PC-3 (cell line): ENCODE data around the gene PRPF39. TPM values are rescaled to one million over a fixed set of nuclear protein-coding genes. Genes with fewer than 3 reads are reported as not detected.

Experiments used
- ATAC-seq: fragments of 200-7000 bp; cut with Tn5 transposase; 2 replicates; pipeline ENCODE4 v1.9.1; 2020; ENCODE audit warnings: mild to moderate bottlenecking, moderate library complexity
- BruUV-seq: library from RNA; stranded (reverse); fragments of 400-500 nt; replicated peaks from 2 replicates; lab custom pipeline; 2021; lab: Mats Ljungman, UMichigan
- CTCF ChIA-PET: fragments of 300-600 bp; sonication (Branson Sonifier 250); formaldehyde crosslinking; loops from one replicate; lab custom pipeline; 2022; ENCODE audit warnings: antibody characterized with exemption; lab: Charles Lee
- POLR2A ChIA-PET: fragments of 300-600 bp; sonication (Branson Sonifier 250); formaldehyde crosslinking; loops from one replicate; lab custom pipeline; 2022; ENCODE audit warnings: antibody characterized with exemption; ENCODE audit not compliant: unreplicated experiment; lab: Charles Lee
- DNase-seq: peaks from one replicate; pipeline ENCODE4 v3.0.0-alpha.2; 2015
- H2AFZ ChIP-seq: fragments of 300-600 bp; sonication (generic); 2 replicates; pipeline ENCODE4 v1.6.0; 2016; ENCODE audit warnings: antibody characterized with exemption, low read length
- H3F3A ChIP-seq: fragments of 300-600 bp; sonication (generic); one replicate; pipeline ENCODE4 v1.6.0; 2017; ENCODE audit warnings: antibody characterized with exemption, low read length, control low read depth, mild to moderate bottlenecking; ENCODE audit not compliant: unreplicated experiment
- H3K27ac ChIP-seq: fragments of 300-600 bp; sonication (generic); 2 replicates; pipeline ENCODE4 v1.5.1; 2016; ENCODE audit warnings: mild to moderate bottlenecking, low read length
- H3K27me3 ChIP-seq: fragments of 300-600 bp; sonication (generic); 2 replicates; pipeline ENCODE4 v1.6.1; 2016; ENCODE audit warnings: low read length, mixed read lengths
- H3K36me3 ChIP-seq: fragments of 300-600 bp; sonication (generic); 2 replicates; pipeline ENCODE4 v1.6.1; 2016; ENCODE audit warnings: low read depth, mixed run types, low read length, mixed read lengths
- H3K4me1 ChIP-seq: fragments of 300-600 bp; sonication (generic); 2 replicates; pipeline ENCODE4 v1.5.1; 2016; ENCODE audit warnings: low read length; ENCODE audit not compliant: insufficient read depth
- H3K4me2 ChIP-seq: fragments of 300-600 bp; sonication (generic); 2 replicates; pipeline ENCODE4 v1.6.0; 2016; ENCODE audit warnings: low read length
- H3K4me3 ChIP-seq: fragments of 300-600 bp; sonication (generic); 2 replicates; pipeline ENCODE4 v1.5.1; 2016; ENCODE audit warnings: mild to moderate bottlenecking, low read length, mixed read lengths
- H3K79me2 ChIP-seq: fragments of 300-600 bp; sonication (generic); 2 replicates; pipeline ENCODE4 v1.6.1; 2017; ENCODE audit warnings: low read length, mixed read lengths
- H3K9ac ChIP-seq: fragments of 300-600 bp; sonication (generic); 2 replicates; pipeline ENCODE4 v1.6.0; 2016; ENCODE audit warnings: mild to moderate bottlenecking, low read length
- H3K9me2 ChIP-seq: fragments of 300-600 bp; sonication (generic); replicated peaks from 2 replicates; pipeline ENCODE4 v1.6.1; 2016; ENCODE audit warnings: mixed run types, low read length, mixed read lengths
- H3K9me3 ChIP-seq: fragments of 300-600 bp; sonication (generic); 2 replicates; pipeline ENCODE4 v1.6.1; 2016; ENCODE audit warnings: low read length, mixed read lengths
- H4K20me1 ChIP-seq: fragments of 300-600 bp; sonication (generic); 2 replicates; pipeline ENCODE4 v1.6.1; 2016; ENCODE audit warnings: low read length, mixed read lengths
- EZH2 ChIP-seq: fragments of 300-600 bp; sonication (generic); IDR thresholded peaks from one replicate; pipeline ENCODE4 v1.6.1; 2017; ENCODE audit warnings: antibody characterized with exemption, mild to moderate bottlenecking, low read length; ENCODE audit not compliant: unreplicated experiment
- EZH2phosphoT487 ChIP-seq: fragments of 300-600 bp; sonication (generic); IDR thresholded peaks from 2 replicates; pipeline ENCODE4 v1.6.1; 2018; ENCODE audit warnings: mild to moderate bottlenecking, antibody characterized with exemption, low read length, borderline replicate concordance
- intact Hi-C: fragments of 100-400 bp; cut with micrococcal nuclease; formaldehyde crosslinking; loops from 2 replicates; pipeline ENCODE4 v1.9.0; 2023
- total RNA-seq: library from RNA; depleted of rRNA; stranded (reverse); fragments of >200 nt; gene quantifications from 2 replicates; pipeline ENCODE4 v1.2.3, GENCODE V29; 2014
- TF ChIP-seq, protein P1 (sequence below): fragments of 300-600 bp; sonication (generic); conservative IDR thresholded peaks from 2 replicates; pipeline ENCODE4 v1.5.1; 2017; ENCODE audit warnings: antibody characterized with exemption, low read depth, mild to moderate bottlenecking, low read length

The PRPF39 gene
- total RNA-seq, 1 experiment from 2014 or later: 19.2 TPM

DNA sequence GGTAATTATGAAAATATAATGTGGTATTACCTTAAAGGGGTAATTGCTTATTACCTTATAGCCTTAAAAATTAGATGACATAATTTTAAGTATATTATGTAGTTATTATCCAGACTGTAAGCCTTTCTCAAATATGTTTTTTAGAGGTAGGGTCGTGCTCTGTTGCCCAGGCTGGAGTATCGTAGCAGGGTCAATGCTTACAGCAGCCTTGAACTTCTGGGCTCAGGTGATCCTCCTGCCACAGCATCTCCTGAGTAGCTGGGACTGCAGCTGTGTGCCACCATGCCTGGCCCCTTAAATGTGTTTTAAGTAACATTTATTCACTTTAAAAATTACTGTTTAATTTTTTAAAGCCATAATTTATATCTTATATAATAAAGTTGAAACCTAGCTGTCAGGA, 10.4 kb downstream of the PRPF39 start:
- DNase-seq: no peak
- no peak overlapping the region for H3K4me3 ChIP-seq
- no TSS peak for BruUV-seq
- no peak overlapping the region for H3K9ac ChIP-seq
- no peak for ATAC-seq
- intact Hi-C loops: no loop called here
- peaks cover 39% of the 10 kb centered on the region for H3K4me1 ChIP-seq
- no peak overlapping the region for H2AFZ ChIP-seq
- peaks cover 38% of the 10 kb centered on the region for H3K36me3 ChIP-seq
- TF ChIP-seq EZH2phosphoT487: no peak
- TF ChIP-seq, protein P1, sequence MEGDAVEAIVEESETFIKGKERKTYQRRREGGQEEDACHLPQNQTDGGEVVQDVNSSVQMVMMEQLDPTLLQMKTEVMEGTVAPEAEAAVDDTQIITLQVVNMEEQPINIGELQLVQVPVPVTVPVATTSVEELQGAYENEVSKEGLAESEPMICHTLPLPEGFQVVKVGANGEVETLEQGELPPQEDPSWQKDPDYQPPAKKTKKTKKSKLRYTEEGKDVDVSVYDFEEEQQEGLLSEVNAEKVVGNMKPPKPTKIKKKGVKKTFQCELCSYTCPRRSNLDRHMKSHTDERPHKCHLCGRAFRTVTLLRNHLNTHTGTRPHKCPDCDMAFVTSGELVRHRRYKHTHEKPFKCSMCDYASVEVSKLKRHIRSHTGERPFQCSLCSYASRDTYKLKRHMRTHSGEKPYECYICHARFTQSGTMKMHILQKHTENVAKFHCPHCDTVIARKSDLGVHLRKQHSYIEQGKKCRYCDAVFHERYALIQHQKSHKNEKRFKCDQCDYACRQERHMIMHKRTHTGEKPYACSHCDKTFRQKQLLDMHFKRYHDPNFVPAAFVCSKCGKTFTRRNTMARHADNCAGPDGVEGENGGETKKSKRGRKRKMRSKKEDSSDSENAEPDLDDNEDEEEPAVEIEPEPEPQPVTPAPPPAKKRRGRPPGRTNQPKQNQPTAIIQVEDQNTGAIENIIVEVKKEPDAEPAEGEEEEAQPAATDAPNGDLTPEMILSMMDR: no peak
- peaks cover 24% of the 10 kb centered on the region for H4K20me1 ChIP-seq
- no peak overlapping the region for H3K27ac ChIP-seq
- CTCF ChIA-PET: no interaction called here
- peaks cover 75% of the 10 kb centered on the region for H3K79me2 ChIP-seq
- H3K9me3 ChIP-seq: no peaks in the 10 kb centered on the region
- H3K4me2 ChIP-seq: no peak overlapping the region
- POLR2A ChIA-PET: no interaction called here
- H3K27me3 ChIP-seq: no peaks in the 10 kb centered on the region
- H3F3A ChIP-seq: peaks cover 3% of the 10 kb centered on the region
- H3K9me2 ChIP-seq: no peaks in the 10 kb centered on the region

DNA sequence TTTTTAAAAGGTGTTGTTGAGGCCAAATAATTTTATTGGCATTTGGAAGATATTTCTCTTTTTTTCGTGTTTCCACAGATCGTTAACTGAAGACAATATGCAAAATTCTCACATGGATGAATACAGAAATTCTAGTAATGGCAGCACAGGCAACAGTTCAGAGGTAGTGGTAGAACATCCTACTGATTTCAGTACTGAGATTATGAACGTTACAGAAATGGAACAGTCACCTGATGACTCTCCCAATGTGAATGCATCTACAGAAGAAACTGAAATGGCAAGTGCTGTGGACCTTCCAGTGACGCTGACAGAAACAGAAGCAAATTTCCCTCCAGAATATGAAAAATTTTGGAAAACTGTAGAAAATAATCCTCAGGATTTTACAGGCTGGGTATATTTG, 11.2 kb downstream of the PRPF39 start:
- CTCF ChIA-PET: no interaction called here
- Histone ChIP-seq H3K9me2 (no peaks in the 10 kb centered on the region), H3K27ac (no peak overlapping the region), H3K79me2 (peaks cover 67% of the 10 kb centered on the region), H3K27me3 (no peaks in the 10 kb centered on the region), H3K9me3 (no peaks in the 10 kb centered on the region), H3K36me3 (peaks cover 44% of the 10 kb centered on the region), H3F3A (peaks cover 3% of the 10 kb centered on the region), H4K20me1 (peaks cover 17% of the 10 kb centered on the region; the same call in 1 of the 2 replicates), H3K4me1 (peaks cover 30% of the 10 kb centered on the region), H2AFZ (no peak overlapping the region), H3K4me3 (no peak overlapping the region), H3K9ac (no peak overlapping the region), H3K4me2 (no peak overlapping the region)
- no TSS peak for BruUV-seq
- no peak for ATAC-seq
- intact Hi-C loops: no loop called here
- no peak for TF ChIP-seq EZH2phosphoT487
- TF ChIP-seq, protein P1: no peak
- TF ChIP-seq EZH2: no peak
- POLR2A ChIA-PET: no interaction called here
- DNase-seq: no peak

DNA sequence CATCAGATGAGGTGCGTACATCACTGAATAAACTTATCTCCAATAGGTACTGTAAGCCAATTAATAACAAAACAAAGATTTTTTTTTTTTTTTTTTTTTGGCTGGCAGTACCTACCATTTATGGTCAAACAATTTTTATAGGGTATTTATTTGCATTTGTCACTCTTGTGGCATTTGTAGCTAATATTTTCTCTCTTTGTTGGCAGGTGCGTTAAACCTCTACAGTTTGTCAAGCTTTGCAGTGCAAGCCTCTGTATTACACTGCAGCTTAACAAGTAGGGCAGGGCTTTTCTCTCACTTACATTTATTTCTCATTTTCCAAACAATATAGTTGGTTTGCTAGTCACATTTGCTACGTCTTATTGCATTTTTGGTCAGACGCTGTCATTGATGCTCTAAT, 12.3 kb downstream of the PRPF39 start:
- H3K9me3 ChIP-seq: no peaks in the 10 kb centered on the region
- peak; percentile 78 for DNase-seq
- no peaks in the 10 kb centered on the region for H3K27me3 ChIP-seq
- ATAC-seq: peak; percentile 98
- peaks cover 7% of the 10 kb centered on the region; the same call in 1 of the 2 replicates for H4K20me1 ChIP-seq
- peaks cover 52% of the 10 kb centered on the region for H3K36me3 ChIP-seq
- CTCF ChIA-PET: interaction anchor here (0.6 kb wide), 1 partner anchor 228 kb away, joined by 3 read pairs; no protein-coding TSS in a partner anchor
- H3K27ac ChIP-seq: no peak overlapping the region
- POLR2A ChIA-PET: interaction anchor here (0.7 kb wide), 1 partner anchor 101 kb away, joined by 42 read pairs; no protein-coding TSS in a partner anchor
- no peaks in the 10 kb centered on the region for H3K9me2 ChIP-seq
- H3K79me2 ChIP-seq: peaks cover 60% of the 10 kb centered on the region
- TF ChIP-seq, protein P1: no peak
- no peak for TF ChIP-seq EZH2phosphoT487
- TF ChIP-seq EZH2: no peak
- H3K4me3 ChIP-seq: no peak overlapping the region
- peaks cover 23% of the 10 kb centered on the region for H3K4me1 ChIP-seq
- intact Hi-C loops: loop anchor here (1.0 kb wide), 3 partner anchors 12 to 38 kb away; partner anchors contain the start of genes FKBP3 and PRPF39
- no peak overlapping the region for H2AFZ ChIP-seq
- H3K4me2 ChIP-seq: peak overlapping the region; percentile 33; the same call in 1 of the 2 replicates
- BruUV-seq: no TSS peak
- peaks cover 3% of the 10 kb centered on the region for H3F3A ChIP-seq
- no peak overlapping the region for H3K9ac ChIP-seq
